Measurements from ENCODE around the gene COL20A1.
"Not testable (repeated sequence)": the region's sequence is repeated elsewhere in the genome, so short reads cannot be mapped to it uniquely, and the experiment has no call there.

Gene COL20A1

GRCh38 chr20:63298731-63299312, 5.8 kb downstream of the COL20A1 start:
- Histone ChIP-seq H3K4me3 (ENCODE audit: low read depth in 1 of 2, low read length in 1 of 2) (no peak overlapping the region), H3K4me1 (ENCODE audit: control insufficient read depth in 1 of 2, insufficient read depth in 1 of 2, low read depth in 1 of 2, low read length in 1 of 2) (no peaks in the 10 kb centered on the region), H3K27ac (no peak overlapping the region), H3K36me3 (no peaks in the 10 kb centered on the region), H3K9me3 (no peaks in the 10 kb centered on the region), H3K27me3 (peaks cover 58% of the 10 kb centered on the region)
- no peak for TF ChIP-seq CTCF (IDR thresholded peaks at IDR 0.05)

- H3K4me1 ChIP-seq (ENCODE audit: control insufficient read depth in 1 of 2, insufficient read depth in 1 of 2, low read depth in 1 of 2, low read length in 1 of 2) = no peaks in the 10 kb centered on the region
- H3K27ac ChIP-seq = no peak overlapping the region
- TF ChIP-seq CTCF (IDR thresholded peaks at IDR 0.05) = no peak
- H3K4me3 ChIP-seq (ENCODE audit: low read depth in 1 of 2, low read length in 1 of 2) = no peak overlapping the region
- no peaks in the 10 kb centered on the region for H3K9me3 ChIP-seq
- no peaks in the 10 kb centered on the region for H3K36me3 ChIP-seq
- peaks cover 29% of the 10 kb centered on the region for H3K27me3 ChIP-seq
Observed at GRCh38 chr20:63301671-63302070, 8.7 kb downstream of the COL20A1 start.

- TF ChIP-seq CTCF (IDR thresholded peaks at IDR 0.05) = no peak
- Histone ChIP-seq H3K27me3 (peaks cover 15% of the 10 kb centered on the region), H3K4me3 (ENCODE audit: low read depth in 1 of 2, low read length in 1 of 2) (no peak overlapping the region)
Observed at GRCh38 chr20:63303095-63303666, 10.2 kb downstream of the COL20A1 start.

GRCh38 chr20:63305393-63305792, 12.4 kb downstream of the COL20A1 start:
- no peak overlapping the region for H3K27ac ChIP-seq
- no peak overlapping the region for H3K4me3 ChIP-seq (ENCODE audit: low read depth in 1 of 2, low read length in 1 of 2)
- no peaks in the 10 kb centered on the region for H3K9me3 ChIP-seq
- TF ChIP-seq CTCF (IDR thresholded peaks at IDR 0.05) = no peak
- no peaks in the 10 kb centered on the region for H3K4me1 ChIP-seq (ENCODE audit: control insufficient read depth in 1 of 2, insufficient read depth in 1 of 2, low read depth in 1 of 2, low read length in 1 of 2)
- no peaks in the 10 kb centered on the region for H3K36me3 ChIP-seq
- H3K27me3 ChIP-seq = peaks cover 6% of the 10 kb centered on the region

More at GRCh38 chr20:63303095-63303666, 10.2 kb downstream of the COL20A1 start:
- no peaks in the 10 kb centered on the region for H3K9me3 ChIP-seq
- no peak overlapping the region for H3K27ac ChIP-seq
- H3K36me3 ChIP-seq = no peaks in the 10 kb centered on the region
- H3K4me1 ChIP-seq (ENCODE audit: control insufficient read depth in 1 of 2, insufficient read depth in 1 of 2, low read depth in 1 of 2, low read length in 1 of 2) = no peaks in the 10 kb centered on the region

GRCh38 chr20:63305933-63306672, 13.1 kb downstream of the COL20A1 start:
- not testable (repeated sequence) for H3K27ac ChIP-seq; H3K27me3 ChIP-seq; H3K4me3 ChIP-seq (ENCODE audit: low read depth in 1 of 2, low read length in 1 of 2); H3K4me1 ChIP-seq (ENCODE audit: control insufficient read depth in 1 of 2, insufficient read depth in 1 of 2, low read depth in 1 of 2, low read length in 1 of 2); H3K9me3 ChIP-seq; H3K36me3 ChIP-seq
